ELR (cell line): ENCODE measurements around the gene ACACB.
A peak's percentile ranks its signal among the peaks of the same experiment; 100 is the strongest.

Experiments
- DNase-seq: peaks from one replicate; pipeline ENCODE4 v3.0.0-alpha.2; 2015; ENCODE audit warnings: low read depth

Gene ACACB

DNA sequence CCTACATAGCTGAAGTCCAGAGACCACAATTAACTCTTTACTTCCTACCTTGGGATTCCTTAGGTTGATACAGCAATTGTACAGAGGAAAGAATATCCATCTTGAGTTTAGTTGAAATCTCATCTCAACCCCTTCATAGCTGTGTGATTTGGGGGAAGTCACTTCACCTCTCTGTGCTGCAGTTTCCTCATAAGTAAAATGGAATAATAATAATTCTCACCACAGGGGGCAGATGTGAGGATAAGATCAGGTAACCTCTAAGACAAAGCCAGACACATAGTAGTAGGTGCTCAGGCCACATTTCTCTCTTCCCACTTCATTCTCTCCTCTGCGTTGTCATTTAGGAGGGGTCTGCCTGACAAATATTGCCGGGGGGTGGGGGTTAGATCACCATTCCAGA, 186.0 kb downstream of the ACACB start:
- peak; percentile 33 for DNase-seq

DNA sequence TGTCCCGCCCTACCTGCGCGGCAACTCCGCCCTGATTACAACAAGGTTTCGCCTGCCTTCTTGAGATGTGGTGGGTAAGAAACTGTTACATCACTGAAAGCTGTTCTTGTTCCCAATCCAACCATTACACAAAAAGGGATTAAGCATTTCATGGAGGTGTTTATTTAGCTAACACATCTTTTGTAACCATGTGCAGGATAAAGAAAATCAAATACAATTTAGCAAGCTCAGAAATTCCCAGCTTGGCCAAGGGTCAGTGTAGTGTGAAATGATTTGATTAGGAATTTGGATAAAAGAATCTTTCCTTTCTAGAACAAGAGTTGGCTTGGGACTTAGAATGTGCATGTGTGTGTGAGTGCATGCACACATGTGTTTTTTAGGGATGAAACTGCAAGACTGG, 186.4 kb downstream of the ACACB start:
- DNase-seq, result no peak

DNA sequence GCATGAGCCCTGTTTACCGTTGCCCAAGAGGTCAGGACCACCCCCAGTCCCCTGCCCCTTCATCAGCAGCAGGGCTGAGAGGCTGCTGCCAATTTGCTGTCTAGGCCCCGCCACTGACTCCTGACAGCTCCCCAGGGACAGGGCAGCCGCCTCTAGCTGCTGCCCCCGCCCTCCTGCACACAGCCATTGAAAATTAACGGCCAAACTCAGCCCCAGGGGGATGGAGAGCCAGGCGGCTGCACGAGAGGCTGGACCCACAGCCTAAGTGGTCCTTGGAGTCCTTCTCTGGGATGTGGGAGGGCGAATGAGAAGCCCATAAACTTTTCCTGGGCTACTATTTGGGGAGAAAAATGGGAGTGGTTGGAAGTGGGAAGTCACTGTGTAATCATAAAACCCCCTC, 188.1 kb downstream of the ACACB start:
- DNase-seq, result no peak

DNA sequence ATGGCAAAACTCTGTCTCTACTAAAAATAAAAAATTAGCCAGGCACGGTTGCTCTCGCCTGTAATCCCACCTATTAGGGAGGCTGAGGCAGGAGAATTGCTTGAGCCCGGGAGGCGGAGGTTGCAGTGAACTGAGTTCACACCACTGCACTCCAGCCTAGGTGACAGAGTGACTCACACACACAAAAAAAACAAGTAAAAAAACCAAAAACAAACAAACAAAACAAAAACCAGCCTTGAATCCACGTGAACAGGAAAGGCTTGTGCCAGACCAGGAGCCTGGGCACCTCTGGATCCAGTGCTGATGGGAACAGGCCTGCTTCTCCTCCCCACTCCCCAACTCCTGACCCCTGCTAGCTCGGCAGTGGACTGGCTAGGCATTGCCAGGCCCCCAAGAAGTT, 189.2 kb downstream of the ACACB start:
- DNase-seq, result no peak

DNA sequence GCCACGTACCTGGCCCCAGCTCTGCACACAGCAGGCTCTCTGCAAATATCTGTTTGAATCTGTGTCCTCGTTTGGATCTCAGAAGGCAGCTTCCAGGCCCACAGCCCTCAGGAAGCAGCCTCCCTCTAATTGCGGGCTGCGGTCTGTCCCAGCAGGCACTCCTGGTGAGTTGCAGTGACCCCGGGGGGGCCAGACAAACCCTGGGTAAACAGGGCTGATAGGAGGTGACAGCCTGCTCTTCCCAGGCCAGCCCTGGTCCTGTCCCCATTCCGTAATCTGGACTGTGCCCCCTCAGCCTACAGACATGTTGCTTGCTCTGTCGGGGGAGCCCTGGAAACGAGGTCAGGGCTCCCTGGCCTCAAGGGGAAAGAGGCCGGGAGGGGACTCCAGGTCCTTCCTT, 190.7 kb downstream of the ACACB start:
- no peak for DNase-seq

DNA sequence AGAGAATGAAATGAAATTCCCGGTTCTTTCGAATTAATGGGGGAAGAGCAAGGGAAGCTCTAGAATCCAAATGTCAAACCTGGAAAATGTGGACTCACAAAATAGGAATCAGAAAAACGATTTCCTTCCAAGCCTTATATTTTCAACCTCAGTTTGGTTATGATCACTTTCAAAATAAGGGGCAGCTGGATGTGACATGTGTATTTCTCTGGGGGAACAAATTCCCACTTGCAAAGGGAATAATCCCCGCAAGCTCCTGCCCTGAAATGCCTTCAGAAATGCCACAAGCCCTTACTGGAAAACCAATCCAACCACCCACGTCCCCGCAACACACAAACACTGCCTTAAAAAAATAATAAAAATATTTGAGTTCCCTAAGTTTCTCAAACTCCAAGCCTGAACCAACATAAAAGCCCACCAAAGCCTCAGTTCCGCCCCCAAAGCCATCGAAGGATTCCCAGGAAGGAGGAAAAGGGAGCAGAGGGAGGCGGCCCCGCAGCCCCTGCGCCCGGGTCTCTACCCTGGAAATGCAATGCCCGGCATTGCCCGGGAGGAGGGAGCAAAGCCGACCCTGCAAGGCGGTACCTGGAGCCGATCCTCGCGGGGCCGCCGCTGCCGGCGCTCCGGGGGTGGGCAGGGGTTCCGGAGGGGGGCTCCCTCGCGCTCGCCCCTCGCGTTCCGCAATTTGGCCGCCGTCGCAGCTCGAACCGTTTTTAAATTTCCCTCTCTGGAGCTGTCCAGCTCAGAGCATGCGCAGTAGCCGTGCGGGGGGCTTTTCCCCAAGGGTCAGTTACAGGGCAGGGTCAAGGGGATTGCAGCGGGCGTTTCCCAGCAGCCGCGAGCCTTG, 192.4 kb downstream of the ACACB start, which contains the start of gene FOXN4:
TSS of gene FOXN4 (minus strand) at position 751 of the 847 bp plus-strand sequence. CDS start 963 bp downstream, outside the sequence.
- DNase-seq, result no peak

DNA sequence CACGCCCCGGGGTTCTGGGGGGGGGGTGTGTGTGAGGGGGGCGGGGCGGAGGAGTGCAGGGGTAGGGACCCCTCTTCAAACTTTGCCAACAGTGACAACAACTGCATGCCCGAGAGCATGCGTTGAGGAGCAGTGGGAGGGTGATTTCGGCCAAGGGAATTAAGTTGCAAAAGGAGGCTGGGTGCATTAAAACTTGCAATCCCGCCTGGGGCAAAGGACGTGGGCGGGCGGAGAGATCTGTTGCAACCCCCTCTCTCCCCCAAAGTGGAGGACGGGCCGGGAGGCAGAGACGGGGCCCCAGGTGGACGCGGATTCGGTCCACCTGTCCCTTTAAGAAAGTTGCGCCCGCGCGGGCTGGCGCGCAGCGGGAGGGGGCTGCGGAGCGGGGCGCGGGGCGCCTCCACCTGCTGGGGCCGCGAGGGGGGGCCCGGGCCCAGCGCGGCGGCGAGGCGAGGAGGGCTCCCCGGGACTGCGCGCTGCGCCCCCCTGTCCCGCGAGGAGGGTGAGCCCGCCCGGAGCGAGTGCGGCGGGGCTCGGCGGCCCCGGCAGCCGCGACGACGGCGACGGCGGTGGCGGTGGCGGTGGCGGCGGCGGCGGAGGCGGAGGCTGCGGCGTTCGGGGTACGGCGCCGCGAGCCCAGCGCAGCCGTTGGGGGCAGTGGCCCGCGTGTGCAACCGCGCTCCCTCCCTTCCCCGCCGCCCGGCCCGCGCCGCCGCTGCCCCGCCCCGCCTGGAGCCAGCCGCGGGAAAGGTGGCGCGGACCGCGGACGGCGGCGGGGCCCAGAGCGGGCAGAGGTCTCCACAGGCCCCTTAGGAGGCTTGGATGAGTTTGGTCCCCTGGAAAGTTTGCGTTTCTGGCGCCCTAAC, 193.2 kb downstream of the ACACB start:
- DNase-seq, result no peak

DNA sequence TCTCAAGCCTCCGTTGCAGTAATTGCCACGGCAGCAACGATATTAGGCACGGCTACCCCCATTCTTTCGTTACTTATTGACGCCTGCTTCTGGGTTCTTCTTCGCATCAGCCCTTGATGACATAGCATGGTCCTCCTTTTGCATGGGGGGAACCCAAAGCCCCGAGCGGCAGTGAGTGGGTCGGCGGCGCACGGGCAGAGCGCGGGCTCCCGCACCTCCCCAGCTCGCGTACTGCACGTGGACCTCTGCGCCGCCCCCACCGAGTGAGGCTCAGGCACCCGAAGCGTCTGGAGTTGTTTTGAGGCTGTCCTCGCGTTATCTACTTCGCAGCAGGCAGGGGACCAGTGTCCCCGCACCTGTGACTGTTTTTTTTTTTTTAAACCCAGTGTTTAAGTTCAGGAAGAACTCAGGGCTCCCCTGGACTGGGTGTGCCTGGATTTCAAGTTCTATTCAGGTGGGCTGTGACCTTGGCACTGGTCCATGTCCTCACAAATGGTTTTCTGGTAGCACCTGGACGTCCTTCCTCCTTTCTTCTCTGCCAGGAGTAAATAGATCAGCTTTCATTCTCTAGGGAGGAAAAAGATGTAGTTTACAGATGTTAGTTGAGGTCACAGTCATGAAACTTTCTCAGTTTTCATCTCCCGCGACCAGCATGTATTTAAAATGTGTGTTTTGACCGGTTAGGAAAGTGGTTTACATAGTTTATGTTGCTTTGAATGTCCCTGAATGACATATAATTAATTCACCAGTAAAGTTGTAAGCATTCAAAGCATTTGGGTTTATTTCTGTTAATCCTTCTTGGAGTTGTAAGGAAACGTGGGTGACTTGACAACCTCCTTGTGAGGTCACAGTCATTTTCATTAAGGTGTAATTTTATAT, 194.1 kb downstream of the ACACB start:
- DNase-seq, result no peak
